Breast epithelium (tissue), 3 donors: Measurements from ENCODE around the gene KLF1.
"Not testable (repeated sequence)": the region's sequence is repeated elsewhere in the genome, so short reads cannot be mapped to it uniquely, and the experiment has no call there.

Experiments
- CTCF ChIP-seq, 3 donors: fragments of 450-650 bp; IDR thresholded peaks; one replicate each; pipeline ENCODE4 v1.5.1; 2016 to 2017; ENCODE audit warnings: antibody characterized with exemption in 3 of 3, mild to moderate bottlenecking in 3 of 3, moderate library complexity in 3 of 3
- POLR2A ChIP-seq: fragments of 450-650 bp; IDR thresholded peaks from one replicate; pipeline ENCODE4 v1.6.1; 2016; ENCODE audit warnings: antibody characterized with exemption, mild to moderate bottlenecking, moderate library complexity

- not testable (repeated sequence) for TF ChIP-seq CTCF (IDR thresholded peaks at IDR 0.05); POLR2A
Observed at GRCh38 chr19:12846613-12847012, 40.4 kb downstream of the KLF1 start.
